HG03066 (cell line): ENCODE measurements around the gene CAB39L.
"Not testable (repeated sequence)": the region's sequence is repeated elsewhere in the genome, so short reads cannot be mapped to it uniquely, and the experiment has no call there.

Experiments used
- ATAC-seq: cut with Tn5 transposase; IDR thresholded peaks from one replicate; pipeline ENCODE4 v1.9.1; 2021; ENCODE audit warnings: low read depth; ENCODE audit not compliant: unreplicated experiment

Gene CAB39L

GRCh38 chr13:49353908-49354307 lies 90.0 kb downstream of the CAB39L start:
- no peak for ATAC-seq

- ATAC-seq = no peak
Observed at GRCh38 chr13:49351871-49352270, 92.0 kb downstream of the CAB39L start.

- ATAC-seq = no peak
Observed at GRCh38 chr13:49348751-49349150, 95.1 kb downstream of the CAB39L start.

GRCh38 chr13:49347650-49348385 lies 96.0 kb downstream of the CAB39L start:
- ATAC-seq = no peak

- no peak for ATAC-seq
Observed at GRCh38 chr13:49346460-49346859, 97.4 kb downstream of the CAB39L start.

- ATAC-seq = no peak
Observed at GRCh38 chr13:49343731-49344130, 100.1 kb downstream of the CAB39L start.

GRCh38 chr13:49343255-49343654 lies 100.6 kb downstream of the CAB39L start:
- ATAC-seq = no peak

GRCh38 chr13:49342454-49342853 lies 101.4 kb downstream of the CAB39L start:
- ATAC-seq = no peak

- ATAC-seq = no peak
Observed at GRCh38 chr13:49341941-49342340, 101.9 kb downstream of the CAB39L start.

- no peak for ATAC-seq
Observed at GRCh38 chr13:49341517-49341916, 102.3 kb downstream of the CAB39L start.

- no peak for ATAC-seq
Observed at GRCh38 chr13:49340161-49340560, 103.7 kb downstream of the CAB39L start.

- no peak for ATAC-seq
Observed at GRCh38 chr13:49336655-49337054, 107.2 kb downstream of the CAB39L start.

GRCh38 chr13:49330546-49330864 lies 113.4 kb downstream of the CAB39L start:
- no peak for ATAC-seq

GRCh38 chr13:49329831-49330545 lies 113.9 kb downstream of the CAB39L start:
- no peak for ATAC-seq

- ATAC-seq = not testable (repeated sequence)
Observed at GRCh38 chr13:49327145-49327544, 116.7 kb downstream of the CAB39L start.

GRCh38 chr13:49326222-49326917 lies 117.5 kb downstream of the CAB39L start:
- ATAC-seq = no peak

GRCh38 chr13:49323344-49323743 lies 120.5 kb downstream of the CAB39L start:
- no peak for ATAC-seq

GRCh38 chr13:49322702-49323101 lies 121.2 kb downstream of the CAB39L start:
- ATAC-seq = no peak

GRCh38 chr13:49320975-49321374 lies 122.9 kb downstream of the CAB39L start:
- no peak for ATAC-seq

- no peak for ATAC-seq
Observed at GRCh38 chr13:49319951-49320350, 123.9 kb downstream of the CAB39L start.

GRCh38 chr13:49319551-49319950 lies 124.3 kb downstream of the CAB39L start:
- ATAC-seq = no peak
